CD4-positive, alpha-beta T cell (primary cell): ENCODE measurements around the gene OR10A3. TPM values are rescaled to one million over a fixed set of nuclear protein-coding genes. Genes with fewer than 3 reads are reported as not detected.

Source experiments
- ATAC-seq: fragments of 200-7000 bp; cut with Tn5 transposase; one replicate; pipeline ENCODE4 v1.10.0; 2022; ENCODE audit warnings: mild to moderate bottlenecking; ENCODE audit not compliant: poor library complexity
- CTCF ChIA-PET: fragments of 350-600 bp; sonication (Branson Sonifier 250); formaldehyde crosslinking; loops from one replicate; lab custom pipeline; 2021; ENCODE audit warnings: antibody characterized with exemption, inconsistent platforms; lab: Charles Lee
- POLR2A ChIA-PET: fragments of 350-600 bp; sonication (Branson Sonifier 250); formaldehyde crosslinking; loops from one replicate; lab custom pipeline; 2021; ENCODE audit warnings: antibody characterized with exemption, inconsistent platforms; lab: Charles Lee
- DNase-seq, 14 experiments: peaks; one replicate each; pipeline ENCODE4 v3.0.0-alpha.2; 2013 to 2020; ENCODE audit warnings: mixed read lengths in 2 of 14
- H3K27ac ChIP-seq, 2 donors: one replicate each; pipeline versions ENCODE4 v1.5.1 to v1.7.0; 2013; ENCODE audit warnings: low read length in 2 of 2, low read depth in 1 of 2, mild to moderate bottlenecking in 1 of 2
- H3K27me3 ChIP-seq, 2 experiments: 1 replicate in 1 of 2; 2 replicates in 1 of 2; pipeline versions ENCODE4 v1.6.1 to v1.7.0; 2013; ENCODE audit warnings: low read length in 2 of 2, control low read depth in 1 of 2, mild to moderate bottlenecking in 1 of 2, moderate library complexity in 1 of 2; ENCODE audit not compliant: insufficient read depth in 2 of 2, control insufficient read depth in 1 of 2
- H3K36me3 ChIP-seq: one replicate; pipeline ENCODE4 v1.6.1; 2013; ENCODE audit warnings: low read length, control low read depth; ENCODE audit not compliant: insufficient read depth
- H3K4me1 ChIP-seq: one replicate; pipeline ENCODE4 v1.6.1; 2013; ENCODE audit warnings: low read length, control low read depth; ENCODE audit not compliant: insufficient read depth
- H3K4me3 ChIP-seq: one replicate; pipeline ENCODE4 v1.5.1; 2013; ENCODE audit warnings: mild to moderate bottlenecking, low read length, moderate library complexity
- H3K9me3 ChIP-seq, 2 experiments: 1 replicate in 1 of 2; 2 replicates in 1 of 2; pipeline versions ENCODE4 v1.6.1 to v1.7.0; 2013; ENCODE audit warnings: low read length in 2 of 2, mild to moderate bottlenecking in 2 of 2, control low read depth in 1 of 2, moderate library complexity in 1 of 2; ENCODE audit not compliant: control insufficient read depth in 1 of 2, insufficient read depth in 1 of 2
- H3K27ac Mint-ChIP-seq: one replicate; pipeline ENCODE4 v1.8.0; 2020; ENCODE audit warnings: mixed read lengths
- H3K27me3 Mint-ChIP-seq: one replicate; pipeline ENCODE4 v1.8.0; 2021; ENCODE audit warnings: mixed read lengths
- H3K36me3 Mint-ChIP-seq: one replicate; pipeline ENCODE4 v1.8.0; 2021; ENCODE audit warnings: low read depth, mixed read lengths
- H3K4me1 Mint-ChIP-seq: one replicate; pipeline ENCODE4 v1.8.0; 2021; ENCODE audit warnings: low read depth, mixed read lengths
- H3K4me3 Mint-ChIP-seq: one replicate; pipeline ENCODE4 v1.8.0; 2020; ENCODE audit warnings: mild to moderate bottlenecking, mixed read lengths
- H3K9me3 Mint-ChIP-seq: one replicate; pipeline ENCODE4 v1.8.0; 2020; ENCODE audit warnings: mixed read lengths
- intact Hi-C, 2 experiments: fragments of 100-400 bp; cut with DNase I in 1 of 2; cut with micrococcal nuclease in 1 of 2; formaldehyde crosslinking; loops; one replicate each; pipeline versions ENCODE4 v1.15.1 to v1.9.0; 2023 to 2025; cut with DNase I, micrococcal nuclease
- total RNA-seq, 174 experiments: library from RNA in 2 of 174; stranded (reverse) in 2 of 174; gene quantifications; one replicate each; pipeline ENCODE4 v1.2.3 and lab custom pipeline; 2021 to 2026
- TF ChIP-seq, protein P1 (sequence below): fragments of 200-600 bp; IDR thresholded peaks from one replicate; pipeline ENCODE4 v1.8.0; 2022; ENCODE audit warnings: antibody characterized with exemption, mild to moderate bottlenecking

The OR10A3 gene
- total RNA-seq, 2 experiments from 2014 or later: not detected

DNA sequence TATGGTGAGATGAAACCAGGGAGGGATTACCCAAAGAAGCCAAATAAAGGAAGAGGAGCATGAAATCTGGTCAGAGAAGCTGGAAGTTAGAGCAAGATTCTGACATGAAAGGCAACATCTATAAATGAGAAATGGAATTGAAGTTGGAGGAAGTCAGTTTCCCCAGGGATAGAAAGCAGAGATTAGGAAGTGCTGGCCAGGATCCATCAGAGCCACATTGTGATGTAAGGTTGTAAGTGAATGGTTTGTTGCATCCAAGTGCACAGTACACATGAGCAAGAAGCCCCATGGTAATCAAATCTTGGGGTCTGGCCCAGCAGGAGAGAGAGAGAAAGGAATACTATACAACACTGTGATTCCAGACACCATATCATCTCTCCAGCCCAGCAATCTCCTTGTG is 30.3 kb upstream of the OR10A3 start:
- Histone ChIP-seq H3K27me3 (no peaks in the 10 kb centered on the region), H3K36me3 (no peaks in the 10 kb centered on the region), H3K9me3 (no peaks in the 10 kb centered on the region), H3K4me3 (no peak overlapping the region), H3K4me1 (no peaks in the 10 kb centered on the region), H3K27ac (no peak overlapping the region)
- TF ChIP-seq, protein P1, sequence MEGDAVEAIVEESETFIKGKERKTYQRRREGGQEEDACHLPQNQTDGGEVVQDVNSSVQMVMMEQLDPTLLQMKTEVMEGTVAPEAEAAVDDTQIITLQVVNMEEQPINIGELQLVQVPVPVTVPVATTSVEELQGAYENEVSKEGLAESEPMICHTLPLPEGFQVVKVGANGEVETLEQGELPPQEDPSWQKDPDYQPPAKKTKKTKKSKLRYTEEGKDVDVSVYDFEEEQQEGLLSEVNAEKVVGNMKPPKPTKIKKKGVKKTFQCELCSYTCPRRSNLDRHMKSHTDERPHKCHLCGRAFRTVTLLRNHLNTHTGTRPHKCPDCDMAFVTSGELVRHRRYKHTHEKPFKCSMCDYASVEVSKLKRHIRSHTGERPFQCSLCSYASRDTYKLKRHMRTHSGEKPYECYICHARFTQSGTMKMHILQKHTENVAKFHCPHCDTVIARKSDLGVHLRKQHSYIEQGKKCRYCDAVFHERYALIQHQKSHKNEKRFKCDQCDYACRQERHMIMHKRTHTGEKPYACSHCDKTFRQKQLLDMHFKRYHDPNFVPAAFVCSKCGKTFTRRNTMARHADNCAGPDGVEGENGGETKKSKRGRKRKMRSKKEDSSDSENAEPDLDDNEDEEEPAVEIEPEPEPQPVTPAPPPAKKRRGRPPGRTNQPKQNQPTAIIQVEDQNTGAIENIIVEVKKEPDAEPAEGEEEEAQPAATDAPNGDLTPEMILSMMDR: no peak
- CTCF ChIA-PET: no interaction called here
- Mint-ChIP-seq H3K27ac (no peak overlapping the region), H3K9me3 (no peaks in the 10 kb centered on the region), H3K4me1 (no peaks in the 10 kb centered on the region), H3K36me3 (no peaks in the 10 kb centered on the region), H3K4me3 (no peak overlapping the region), H3K27me3 (peaks cover 40% of the 10 kb centered on the region)
- POLR2A ChIA-PET: no interaction called here
- intact Hi-C loops: no loop called here
- ATAC-seq: no peak
- no peak for DNase-seq

DNA sequence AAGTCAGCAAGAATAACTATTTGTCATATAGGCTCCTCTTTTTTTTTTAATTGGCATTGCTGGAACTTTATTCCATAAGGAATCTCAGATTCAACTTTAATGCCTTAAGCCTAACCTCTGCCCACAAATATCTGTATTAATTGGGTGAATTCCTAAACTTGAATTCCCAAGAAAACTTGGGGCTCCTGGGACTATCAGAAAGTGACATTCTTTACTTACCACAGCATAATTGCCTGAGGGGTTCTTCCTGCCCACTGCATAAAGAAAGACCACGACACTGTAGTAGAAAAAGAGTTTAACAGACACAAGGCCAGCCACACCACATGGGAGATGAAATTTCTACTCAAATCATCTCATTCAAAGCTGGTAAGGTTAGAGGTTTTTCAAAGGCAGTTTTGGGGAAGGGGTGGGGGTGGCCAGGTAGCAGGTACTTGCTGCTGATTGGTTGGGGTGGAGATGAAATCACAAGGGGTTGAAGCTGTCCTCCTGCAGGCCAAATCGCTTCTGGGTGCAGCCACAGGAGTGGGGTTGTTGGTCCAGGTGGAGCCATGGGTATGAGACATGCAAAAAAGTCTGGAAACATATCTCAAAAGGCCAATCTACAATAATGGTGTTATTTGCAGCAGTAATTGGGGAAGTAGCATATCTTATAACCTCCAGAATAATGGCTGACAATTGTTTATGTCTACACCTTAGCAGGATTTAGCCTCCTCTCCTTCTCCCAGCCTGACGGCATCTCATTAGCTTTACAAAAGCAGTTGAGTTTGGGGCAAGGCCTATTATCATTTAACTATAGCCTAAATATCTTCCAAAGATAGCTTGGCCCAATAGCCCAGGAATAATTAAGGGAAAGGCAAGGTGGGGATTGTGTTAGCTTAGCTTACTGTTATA is 28.5 kb upstream of the OR10A3 start:
- POLR2A ChIA-PET: no interaction called here
- Histone ChIP-seq H3K9me3 (no peaks in the 10 kb centered on the region), H3K36me3 (no peaks in the 10 kb centered on the region), H3K4me3 (no peak overlapping the region), H3K4me1 (no peaks in the 10 kb centered on the region), H3K27ac (no peak overlapping the region), H3K27me3 (no peaks in the 10 kb centered on the region)
- Mint-ChIP-seq H3K27ac (no peak overlapping the region), H3K27me3 (peaks cover 44% of the 10 kb centered on the region), H3K4me3 (no peak overlapping the region), H3K36me3 (no peaks in the 10 kb centered on the region), H3K4me1 (no peaks in the 10 kb centered on the region), H3K9me3 (no peaks in the 10 kb centered on the region)
- ATAC-seq (no peak), DNase-seq (no peak)
- CTCF ChIA-PET: interaction anchor here (1.0 kb wide), 1 partner anchor 17 kb away, joined by 4 read pairs; the partner anchor contains the start of gene EIF3F
- intact Hi-C loops: no loop called here
- TF ChIP-seq, protein P1: no peak

DNA sequence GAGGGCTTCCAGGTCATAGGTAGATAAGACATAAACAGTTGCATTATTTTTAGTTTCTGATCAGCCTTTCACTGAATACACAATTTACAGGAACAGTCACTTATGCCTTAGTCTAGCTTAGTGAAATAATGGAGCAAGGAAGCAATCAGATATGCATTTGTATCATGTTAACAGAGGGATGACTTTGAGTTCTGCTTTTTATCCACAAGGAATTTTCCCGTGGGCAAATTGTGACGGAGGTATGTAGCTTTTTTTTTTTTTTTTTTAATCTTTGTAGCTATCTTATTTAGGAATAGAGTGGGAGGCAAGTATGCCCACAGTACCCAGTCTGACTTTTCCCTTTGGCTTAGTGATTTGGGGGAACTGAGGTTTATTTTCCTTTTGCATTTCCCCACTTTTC is 27.2 kb upstream of the OR10A3 start:
- H3K27ac Mint-ChIP-seq: no peak overlapping the region
- no peaks in the 10 kb centered on the region for H3K27me3 ChIP-seq
- ATAC-seq (no peak), DNase-seq (no peak)
- no peaks in the 10 kb centered on the region for H3K36me3 ChIP-seq
- no peaks in the 10 kb centered on the region for H3K4me1 ChIP-seq
- ChIA-PET POLR2A (no interaction called here), CTCF (no interaction called here)
- H3K4me3 Mint-ChIP-seq: no peak overlapping the region
- intact Hi-C loops: no loop called here
- no peak overlapping the region for H3K27ac ChIP-seq
- no peak overlapping the region for H3K4me3 ChIP-seq
- H3K9me3 ChIP-seq: no peaks in the 10 kb centered on the region
- H3K9me3 Mint-ChIP-seq: no peaks in the 10 kb centered on the region
- peaks cover 53% of the 10 kb centered on the region for H3K27me3 Mint-ChIP-seq
- no peaks in the 10 kb centered on the region for H3K4me1 Mint-ChIP-seq
- TF ChIP-seq, protein P1: no peak
- no peaks in the 10 kb centered on the region for H3K36me3 Mint-ChIP-seq
